ENCODE measurements around the gene RPS6KL1.

DNA sequence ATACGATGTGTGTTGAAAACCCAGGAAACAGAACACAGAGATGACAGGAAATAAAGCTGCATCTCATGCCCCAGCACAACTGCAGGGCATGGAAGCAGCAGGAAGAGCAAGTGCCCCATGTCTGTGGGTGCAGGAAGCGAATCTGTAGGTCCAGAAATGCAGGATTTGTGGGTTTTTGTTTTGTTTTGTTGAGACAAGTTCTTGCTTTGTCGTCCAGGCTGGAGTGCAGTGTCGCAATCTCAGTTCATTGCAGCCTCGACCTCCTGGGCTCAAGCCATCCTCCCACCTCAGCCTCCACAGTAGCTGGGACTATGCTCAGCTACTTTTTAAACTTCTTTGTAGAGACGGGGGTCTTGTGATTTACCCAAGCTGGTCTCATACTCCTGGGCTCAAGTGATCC, 6.2 kb upstream of the RPS6KL1 start:
- no peak for TF ChIP-seq SP1 (IDR thresholded peaks at IDR 0.05)
- TF ChIP-seq, protein P1, sequence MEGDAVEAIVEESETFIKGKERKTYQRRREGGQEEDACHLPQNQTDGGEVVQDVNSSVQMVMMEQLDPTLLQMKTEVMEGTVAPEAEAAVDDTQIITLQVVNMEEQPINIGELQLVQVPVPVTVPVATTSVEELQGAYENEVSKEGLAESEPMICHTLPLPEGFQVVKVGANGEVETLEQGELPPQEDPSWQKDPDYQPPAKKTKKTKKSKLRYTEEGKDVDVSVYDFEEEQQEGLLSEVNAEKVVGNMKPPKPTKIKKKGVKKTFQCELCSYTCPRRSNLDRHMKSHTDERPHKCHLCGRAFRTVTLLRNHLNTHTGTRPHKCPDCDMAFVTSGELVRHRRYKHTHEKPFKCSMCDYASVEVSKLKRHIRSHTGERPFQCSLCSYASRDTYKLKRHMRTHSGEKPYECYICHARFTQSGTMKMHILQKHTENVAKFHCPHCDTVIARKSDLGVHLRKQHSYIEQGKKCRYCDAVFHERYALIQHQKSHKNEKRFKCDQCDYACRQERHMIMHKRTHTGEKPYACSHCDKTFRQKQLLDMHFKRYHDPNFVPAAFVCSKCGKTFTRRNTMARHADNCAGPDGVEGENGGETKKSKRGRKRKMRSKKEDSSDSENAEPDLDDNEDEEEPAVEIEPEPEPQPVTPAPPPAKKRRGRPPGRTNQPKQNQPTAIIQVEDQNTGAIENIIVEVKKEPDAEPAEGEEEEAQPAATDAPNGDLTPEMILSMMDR (IDR thresholded peaks at IDR 0.05; ENCODE audit: low read depth, low read length, missing input control) = no peak
- TF ChIP-seq, protein P2, sequence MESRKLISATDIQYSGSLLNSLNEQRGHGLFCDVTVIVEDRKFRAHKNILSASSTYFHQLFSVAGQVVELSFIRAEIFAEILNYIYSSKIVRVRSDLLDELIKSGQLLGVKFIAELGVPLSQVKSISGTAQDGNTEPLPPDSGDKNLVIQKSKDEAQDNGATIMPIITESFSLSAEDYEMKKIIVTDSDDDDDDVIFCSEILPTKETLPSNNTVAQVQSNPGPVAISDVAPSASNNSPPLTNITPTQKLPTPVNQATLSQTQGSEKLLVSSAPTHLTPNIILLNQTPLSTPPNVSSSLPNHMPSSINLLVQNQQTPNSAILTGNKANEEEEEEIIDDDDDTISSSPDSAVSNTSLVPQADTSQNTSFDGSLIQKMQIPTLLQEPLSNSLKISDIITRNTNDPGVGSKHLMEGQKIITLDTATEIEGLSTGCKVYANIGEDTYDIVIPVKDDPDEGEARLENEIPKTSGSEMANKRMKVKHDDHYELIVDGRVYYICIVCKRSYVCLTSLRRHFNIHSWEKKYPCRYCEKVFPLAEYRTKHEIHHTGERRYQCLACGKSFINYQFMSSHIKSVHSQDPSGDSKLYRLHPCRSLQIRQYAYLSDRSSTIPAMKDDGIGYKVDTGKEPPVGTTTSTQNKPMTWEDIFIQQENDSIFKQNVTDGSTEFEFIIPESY (IDR thresholded peaks at IDR 0.05) = no peak
- TF ChIP-seq, protein P3, sequence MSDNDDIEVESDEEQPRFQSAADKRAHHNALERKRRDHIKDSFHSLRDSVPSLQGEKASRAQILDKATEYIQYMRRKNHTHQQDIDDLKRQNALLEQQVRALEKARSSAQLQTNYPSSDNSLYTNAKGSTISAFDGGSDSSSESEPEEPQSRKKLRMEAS (IDR thresholded peaks at IDR 0.05) = no peak
- no peak for TF ChIP-seq TAF1 (conservative IDR thresholded peaks at IDR 0.05)
- no peak for TF ChIP-seq YY1 (IDR thresholded peaks at IDR 0.05)
- TF ChIP-seq JUND (IDR thresholded peaks at IDR 0.05) = no peak
- no peak for TF ChIP-seq FOXA1 (IDR thresholded peaks at IDR 0.05)
- TF ChIP-seq EGR1 (IDR thresholded peaks at IDR 0.05; ENCODE audit: low read depth in 2 of 2) = no peak
- TF ChIP-seq RXRA (IDR thresholded peaks at IDR 0.05) = no peak
- no peak for TF ChIP-seq RAD21 (IDR thresholded peaks at IDR 0.05)
- TF ChIP-seq GABPA (IDR thresholded peaks at IDR 0.05 in 1 of 2, conservative IDR thresholded peaks at IDR 0.05 in 1 of 2) = no peak
